HPDE6-E6E7 (cell line): ENCODE results near the gene DHRS12.

Experiments used
- DNase-seq: peaks from one replicate; pipeline ENCODE4 v3.0.0; 2011; ENCODE audit warnings: missing footprints; ENCODE audit errors: extremely low spot score

The DHRS12 gene

GRCh38 chr13:51811046-51811445 lies 7.1 kb upstream of the DHRS12 start:
- no peak for DNase-seq

DNA sequence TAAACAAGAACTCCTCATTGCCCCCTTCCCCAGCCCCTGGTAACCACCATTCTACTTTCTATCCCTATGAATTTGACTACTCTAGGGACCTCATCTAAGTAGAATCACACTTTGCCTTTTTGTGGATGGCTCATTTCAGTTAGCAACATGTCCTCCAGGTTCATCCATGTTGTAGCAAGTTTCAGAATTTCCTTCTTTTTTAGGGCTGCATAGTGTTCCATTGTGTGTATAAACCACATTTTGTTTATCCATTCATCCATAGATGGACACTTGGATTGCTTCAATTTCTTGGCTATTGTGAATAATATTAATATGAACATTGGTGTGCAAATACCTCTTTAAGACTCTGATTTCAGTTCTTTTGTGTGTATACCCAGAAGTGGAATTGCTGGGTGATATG lies 4.8 kb upstream of the DHRS12 start:
- DNase-seq: no peak

DNA sequence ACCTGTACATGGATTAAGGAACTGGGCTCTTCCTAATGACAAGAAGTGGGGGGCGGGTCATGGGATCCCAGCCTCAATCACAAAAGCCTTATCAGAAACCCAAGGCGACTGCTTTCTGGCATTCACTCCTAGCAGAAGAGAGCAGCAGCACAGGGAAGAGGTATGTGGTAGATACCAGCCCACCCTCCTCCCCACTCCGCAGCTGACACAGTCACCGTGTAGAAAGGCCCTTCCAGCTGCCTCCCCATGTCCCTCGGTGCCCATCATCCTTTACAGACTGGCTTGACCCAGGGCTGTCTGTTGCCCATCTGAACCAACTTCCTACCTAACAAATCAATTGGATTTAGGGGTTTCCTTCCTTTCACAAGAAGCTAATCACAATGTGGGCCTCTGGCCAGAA lies 3.1 kb upstream of the DHRS12 start:
- DNase-seq: no peak

DNA sequence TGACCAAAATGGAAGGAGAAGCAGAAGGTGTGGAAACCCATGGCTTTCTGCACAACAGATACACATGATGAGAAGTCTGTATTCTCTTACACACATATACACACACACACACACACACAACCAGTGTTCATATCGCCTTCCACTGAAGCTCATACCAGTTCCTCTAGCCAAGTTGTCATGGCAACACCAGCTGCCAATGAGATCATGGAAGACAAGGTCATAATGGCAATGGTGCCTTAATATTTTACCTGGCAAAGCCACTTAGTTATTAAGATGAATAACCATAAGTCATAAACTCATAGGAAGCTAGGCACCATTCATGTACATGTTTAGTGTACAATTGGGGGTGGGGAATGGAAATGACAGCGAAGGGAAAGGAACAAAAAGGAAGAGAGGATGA lies 2.6 kb upstream of the DHRS12 start:
- DNase-seq: no peak

- DNase-seq: no peak
Measured at GRCh38 chr13:51805925-51806324, 2.0 kb upstream of the DHRS12 start.

GRCh38 chr13:51805313-51805712 lies 1.4 kb upstream of the DHRS12 start:
- no peak for DNase-seq

GRCh38 chr13:51804295-51805172 lies 571 bp upstream of the DHRS12 start:
- DNase-seq: no peak

DNA sequence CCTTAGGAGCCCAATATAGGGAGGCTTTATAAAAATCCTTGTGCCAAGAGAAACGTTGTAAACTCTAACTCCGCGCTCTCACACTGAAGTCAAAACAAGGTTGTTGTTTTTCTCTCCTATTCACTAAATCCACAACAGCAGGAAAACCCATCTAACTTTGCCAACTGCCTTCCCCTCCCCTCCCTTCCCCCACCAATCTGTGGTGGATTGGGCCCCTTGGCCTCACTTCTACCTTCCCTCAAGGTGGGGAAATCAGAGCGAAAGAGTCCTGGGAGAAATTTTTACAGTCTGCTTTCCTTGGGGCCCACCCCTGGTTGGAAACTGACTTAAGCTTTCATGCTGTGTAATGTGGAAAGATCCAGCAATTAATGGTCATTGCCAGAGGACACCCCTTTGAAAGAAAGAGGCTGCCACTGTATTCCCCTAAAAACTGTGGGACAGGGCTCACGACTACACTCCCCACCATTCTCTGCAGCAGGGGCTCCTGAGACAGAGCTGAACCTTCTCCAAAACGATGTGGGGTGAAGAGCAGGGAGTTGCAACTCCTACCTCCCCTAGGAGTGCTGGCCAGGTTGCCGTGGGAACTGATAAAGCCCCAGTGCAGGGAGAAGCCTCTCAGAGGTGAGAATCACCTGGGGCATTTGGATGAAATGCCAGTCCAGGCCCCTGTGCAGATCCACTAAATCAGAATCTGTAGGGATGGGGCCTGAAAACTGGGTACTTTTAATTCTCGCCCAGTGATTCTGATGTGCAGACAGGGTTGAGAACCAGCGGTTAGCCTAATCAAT lies 1.1 kb downstream of the DHRS12 start:
- DNase-seq: no peak

DNA sequence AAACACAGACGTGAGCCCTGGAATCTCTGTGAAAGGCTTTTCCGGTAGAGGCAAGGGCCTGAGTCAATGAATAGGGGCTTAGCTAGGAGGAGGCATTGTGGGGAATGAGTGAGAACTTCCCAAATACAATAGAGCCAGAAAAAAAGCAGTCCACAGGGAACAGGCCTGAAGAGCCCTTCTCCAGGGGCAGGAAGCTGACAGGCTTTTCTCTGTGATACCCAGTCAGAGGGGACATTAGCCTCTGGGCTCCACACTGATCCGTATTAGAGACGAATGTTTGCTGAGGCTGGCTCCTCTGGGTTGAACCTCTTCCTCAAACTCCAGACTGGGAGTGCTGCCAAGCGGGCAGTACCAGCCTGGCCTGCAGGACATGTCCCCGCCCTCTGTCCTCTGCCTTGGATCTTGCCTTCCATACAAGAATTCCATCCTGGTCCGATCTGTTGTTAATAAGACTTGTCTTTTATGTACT lies 2.3 kb downstream of the DHRS12 start:
- no peak for DNase-seq

DNA sequence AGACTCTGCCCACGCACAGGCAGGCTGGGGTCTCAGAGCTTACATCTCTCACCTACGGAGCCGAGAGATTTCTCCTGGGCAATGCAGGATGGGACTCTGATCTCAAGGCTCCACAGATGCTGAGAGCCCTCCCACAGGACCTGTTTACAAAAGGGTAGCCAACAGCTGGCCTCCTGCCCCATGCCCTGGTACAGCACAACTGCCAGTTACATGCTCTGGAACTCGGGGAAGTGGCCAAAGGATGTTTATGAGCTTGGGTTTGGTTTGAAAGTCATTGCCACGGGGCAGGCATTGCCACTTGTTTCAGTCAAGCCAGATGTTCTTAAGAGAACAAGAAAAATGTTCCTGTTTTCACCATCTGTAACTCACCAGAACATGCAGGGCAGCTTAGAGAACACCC lies 3.5 kb downstream of the DHRS12 start:
- no peak for DNase-seq

- no peak for DNase-seq
Measured at GRCh38 chr13:51799261-51799660, 4.7 kb downstream of the DHRS12 start.

GRCh38 chr13:51797664-51798488 lies 6.1 kb downstream of the DHRS12 start:
- peak; percentile 63 for DNase-seq

- DNase-seq: no peak
Measured at GRCh38 chr13:51796546-51796945, 7.4 kb downstream of the DHRS12 start.

- no peak for DNase-seq
Measured at GRCh38 chr13:51795419-51795818, 8.5 kb downstream of the DHRS12 start.

- DNase-seq: no peak
Measured at GRCh38 chr13:51794964-51795363, 9.0 kb downstream of the DHRS12 start.

DNA sequence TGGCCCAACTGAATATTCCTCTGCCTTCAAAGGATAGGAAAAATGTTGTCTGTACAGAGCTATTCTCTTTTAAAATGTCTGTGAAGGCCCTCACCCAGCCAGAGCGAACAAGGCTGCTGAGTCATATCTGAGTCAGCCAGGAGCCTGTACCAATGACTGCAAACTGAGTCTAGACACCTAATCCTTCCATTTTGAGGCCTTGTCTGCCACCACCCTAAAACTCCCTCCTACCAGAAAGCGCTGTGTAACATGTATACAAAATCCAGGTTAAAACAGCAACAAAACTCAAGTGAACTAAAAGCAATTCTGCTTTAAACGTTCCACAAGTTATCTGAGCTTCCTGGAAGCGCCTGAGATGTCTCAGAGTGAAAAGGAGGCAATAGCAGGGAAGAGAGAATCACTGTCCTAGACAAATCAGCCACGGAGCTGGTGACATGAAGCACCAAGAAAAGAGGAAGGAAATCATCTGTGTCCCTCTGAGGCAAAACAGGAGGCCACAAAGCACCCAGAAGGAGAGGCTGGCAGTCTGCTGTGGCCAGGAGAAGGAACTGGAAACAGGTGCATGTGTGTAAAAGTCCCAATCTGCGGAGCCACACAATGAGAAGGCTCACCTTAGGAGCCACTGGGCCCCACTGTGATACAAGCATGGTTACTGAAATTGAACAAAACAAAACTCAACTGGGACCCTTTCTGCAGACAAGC lies 10.2 kb downstream of the DHRS12 start:
- peak; percentile 42 for DNase-seq

- no peak for DNase-seq
Measured at GRCh38 chr13:51786425-51787265, 17.3 kb downstream of the DHRS12 start.

- no peak for DNase-seq
Measured at GRCh38 chr13:51785712-51786424, 18.1 kb downstream of the DHRS12 start.

- DNase-seq: no peak
Measured at GRCh38 chr13:51784097-51784496, 19.9 kb downstream of the DHRS12 start.
